Stimulated activated CD4-positive, alpha-beta T cell treated with anti-CD3 and anti-CD28 coated beads, Interleukin-1b, Interleukin-23, amount 100 ng/mL, for 1 hour (primary cell): ENCODE data around the gene CSNK1G1.
A peak's percentile ranks its signal among the peaks of the same experiment; 100 is the strongest.

ENCODE experiments used
- DNase-seq, 2 donors: peaks; one replicate each; pipeline ENCODE4 v3.0.0-alpha.2; 2020; ENCODE audit warnings: low read depth in 2 of 2

The CSNK1G1 gene

DNA sequence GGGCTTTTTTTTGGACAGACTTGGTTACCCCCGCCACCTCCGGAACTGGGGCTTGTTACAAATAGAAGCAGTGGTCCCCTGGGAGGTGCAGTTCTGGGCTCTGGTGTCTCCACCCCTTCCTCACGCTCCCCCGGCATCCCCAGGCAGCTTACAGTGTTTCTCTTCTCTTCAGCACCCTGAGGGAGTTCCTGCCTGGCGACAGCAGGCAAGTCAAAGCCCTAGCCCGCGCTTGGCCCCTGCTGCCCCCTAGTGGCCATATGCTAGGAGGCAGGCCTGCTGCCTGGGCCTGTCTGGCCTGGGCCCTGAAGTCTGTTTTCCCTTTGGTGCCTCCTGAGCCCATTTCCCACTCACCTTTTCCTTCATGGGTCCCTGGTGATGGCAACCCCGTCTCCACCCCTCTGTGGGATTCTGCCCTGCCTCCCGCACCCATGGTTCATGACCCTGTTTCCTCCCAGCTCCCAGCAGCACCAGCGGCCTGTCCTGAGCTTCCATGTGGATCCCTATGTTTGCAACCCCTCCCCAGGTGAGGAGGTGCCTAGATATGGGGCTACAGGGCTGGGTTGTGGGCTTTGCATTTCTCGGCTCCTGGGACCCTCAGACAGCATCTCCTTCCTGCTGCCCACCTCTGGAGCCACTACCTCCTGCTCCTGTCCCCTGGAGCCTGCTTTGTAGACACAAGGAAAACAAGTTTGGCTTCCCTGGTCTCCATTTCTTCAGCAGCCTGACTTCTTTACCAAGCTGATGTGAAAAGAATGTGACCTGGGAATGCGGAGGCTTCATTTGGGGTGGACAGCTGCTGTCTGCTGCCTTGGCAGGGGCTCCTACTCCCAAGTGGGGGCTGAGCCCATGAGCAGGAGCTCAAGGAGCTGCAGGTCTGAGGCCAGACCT lies 202.2 kb downstream of the CSNK1G1 start:
- DNase-seq: peak; percentile 83 to 94

DNA sequence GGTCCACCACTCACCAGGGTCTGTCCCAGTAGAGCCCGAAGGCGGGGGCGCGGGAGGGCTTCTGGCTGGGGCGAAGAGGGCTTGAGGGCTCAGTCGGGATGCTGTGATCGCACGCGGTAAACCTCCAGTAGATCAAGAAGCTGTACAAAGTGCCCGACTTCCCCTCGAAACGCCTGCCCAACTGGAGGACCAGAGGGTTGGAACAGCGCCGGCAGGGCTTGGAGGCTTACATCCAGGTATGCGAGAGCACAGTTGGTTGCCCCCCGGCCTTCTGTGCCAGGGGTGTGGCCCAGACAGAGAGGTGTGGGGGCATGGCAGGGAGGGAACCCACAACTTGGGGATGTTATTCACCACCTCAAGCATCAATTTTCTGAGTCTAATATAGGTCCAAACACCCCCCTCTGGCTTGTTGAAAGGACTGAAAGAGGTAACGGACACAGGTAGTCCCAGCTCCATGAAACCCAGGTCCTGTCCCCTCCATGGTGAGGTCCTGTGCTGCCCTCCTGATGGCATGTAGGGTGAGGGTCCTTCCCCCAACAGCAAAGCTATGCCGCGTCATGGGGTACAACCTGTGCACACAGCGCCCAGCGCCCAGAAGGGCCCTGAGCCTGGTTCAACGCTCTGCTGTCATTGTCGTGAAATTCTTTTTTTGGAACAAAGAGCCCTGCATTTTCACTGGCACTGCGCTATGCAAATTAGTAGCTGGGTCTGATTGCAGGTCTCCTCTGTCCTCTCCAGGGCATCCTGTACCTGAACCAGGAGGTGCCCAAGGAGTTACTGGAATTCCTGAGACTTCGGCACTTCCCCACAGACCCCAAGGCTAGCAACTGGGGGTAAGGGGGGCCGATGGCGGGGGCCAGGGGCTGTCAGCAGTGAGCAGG lies 203.2 kb downstream of the CSNK1G1 start:
- no peak for DNase-seq

GRCh38 chr15:64151727-64152506 lies 204.1 kb downstream of the CSNK1G1 start, which contains the start of gene SNX22:
SNX22 (plus strand) TSS chr15:64151731; CDS start chr15:64151776, 45 bp downstream.
- no peak for DNase-seq

GRCh38 chr15:64149893-64150578 lies 205.9 kb downstream of the CSNK1G1 start:
- no peak for DNase-seq

DNA sequence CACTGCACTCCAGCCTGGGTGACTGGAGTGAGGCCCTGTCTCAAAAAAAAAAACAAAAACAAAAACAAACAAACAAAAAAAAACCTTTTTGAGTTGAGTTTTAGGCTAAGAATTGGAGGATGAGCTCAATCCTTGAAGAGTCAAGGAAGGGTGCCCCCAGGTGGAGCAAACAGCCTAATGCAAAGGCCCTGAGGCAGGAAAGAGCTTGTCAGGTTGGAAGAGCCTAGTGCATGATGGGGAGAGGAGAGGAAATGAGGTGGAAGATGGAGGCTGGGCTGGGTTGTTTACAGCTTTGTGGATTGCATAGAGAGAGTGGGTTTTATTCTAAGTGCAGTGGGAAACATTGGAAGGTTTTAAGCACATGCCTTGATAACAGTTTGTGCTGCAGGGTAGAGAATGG lies 206.5 kb downstream of the CSNK1G1 start:
- no peak for DNase-seq

DNA sequence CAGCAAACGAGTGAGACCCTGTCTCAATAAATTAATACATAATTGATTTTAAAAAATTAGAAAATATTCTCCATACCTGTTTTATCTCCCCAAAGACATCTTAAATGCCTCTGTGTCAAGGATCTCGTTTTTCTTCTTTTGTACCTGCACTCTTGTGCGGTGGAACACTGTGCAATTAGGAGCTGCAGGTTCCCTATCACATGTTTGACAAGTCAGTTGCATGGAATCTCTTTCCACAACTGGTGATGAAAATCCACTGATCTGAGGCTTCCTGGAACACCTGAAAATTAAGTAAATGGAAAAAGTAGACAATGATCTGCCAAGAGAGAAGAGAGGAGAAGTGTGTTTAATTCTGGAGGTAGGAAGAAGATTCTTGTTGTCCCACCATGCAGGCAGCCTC lies 207.4 kb downstream of the CSNK1G1 start:
- DNase-seq: no peak

- no peak for DNase-seq
Observed at GRCh38 chr15:64148168-64148567, 207.8 kb downstream of the CSNK1G1 start.

DNA sequence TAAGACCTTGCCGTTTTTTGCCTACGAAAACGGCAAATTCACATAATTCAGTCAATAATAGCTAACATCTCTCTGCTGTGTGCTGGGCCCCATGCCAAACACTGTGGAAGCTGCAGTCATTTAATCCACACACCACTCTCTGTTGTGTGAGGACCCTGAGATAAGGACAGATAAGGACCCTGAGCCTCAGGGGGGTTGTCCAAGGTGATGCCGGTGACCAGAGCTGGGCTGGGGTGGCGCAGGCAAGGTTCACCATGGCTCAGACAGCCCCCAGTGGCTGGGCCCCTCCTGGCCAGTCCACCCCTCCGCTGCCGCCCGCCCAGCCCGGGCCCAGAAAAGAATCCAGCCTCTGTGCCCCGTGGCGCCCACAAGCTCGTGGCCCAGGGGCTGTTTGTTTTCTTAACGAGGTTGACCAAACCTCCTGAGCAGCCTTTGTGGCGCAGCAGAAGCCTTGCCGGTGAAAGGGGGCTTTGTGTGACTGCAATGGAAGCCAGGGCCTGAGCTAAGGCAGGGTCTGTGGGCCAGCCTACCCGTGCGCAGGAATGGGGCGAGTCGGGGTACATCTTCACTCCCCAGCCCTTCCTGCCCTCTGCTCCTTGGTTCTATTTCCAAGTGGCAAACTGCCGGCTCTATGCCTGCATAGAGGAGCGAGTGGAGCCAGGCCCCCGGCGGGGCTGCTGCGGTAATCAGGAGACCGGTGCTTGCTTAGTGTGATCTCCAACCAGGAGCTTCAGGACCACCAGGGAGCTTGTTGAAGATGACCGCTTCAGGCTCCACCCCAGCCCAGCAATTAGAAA lies 208.9 kb downstream of the CSNK1G1 start:
- DNase-seq: no peak

- DNase-seq: no peak
Observed at GRCh38 chr15:64146520-64146884, 209.5 kb downstream of the CSNK1G1 start.

- no peak for DNase-seq
Observed at GRCh38 chr15:64146041-64146440, 209.9 kb downstream of the CSNK1G1 start.

DNA sequence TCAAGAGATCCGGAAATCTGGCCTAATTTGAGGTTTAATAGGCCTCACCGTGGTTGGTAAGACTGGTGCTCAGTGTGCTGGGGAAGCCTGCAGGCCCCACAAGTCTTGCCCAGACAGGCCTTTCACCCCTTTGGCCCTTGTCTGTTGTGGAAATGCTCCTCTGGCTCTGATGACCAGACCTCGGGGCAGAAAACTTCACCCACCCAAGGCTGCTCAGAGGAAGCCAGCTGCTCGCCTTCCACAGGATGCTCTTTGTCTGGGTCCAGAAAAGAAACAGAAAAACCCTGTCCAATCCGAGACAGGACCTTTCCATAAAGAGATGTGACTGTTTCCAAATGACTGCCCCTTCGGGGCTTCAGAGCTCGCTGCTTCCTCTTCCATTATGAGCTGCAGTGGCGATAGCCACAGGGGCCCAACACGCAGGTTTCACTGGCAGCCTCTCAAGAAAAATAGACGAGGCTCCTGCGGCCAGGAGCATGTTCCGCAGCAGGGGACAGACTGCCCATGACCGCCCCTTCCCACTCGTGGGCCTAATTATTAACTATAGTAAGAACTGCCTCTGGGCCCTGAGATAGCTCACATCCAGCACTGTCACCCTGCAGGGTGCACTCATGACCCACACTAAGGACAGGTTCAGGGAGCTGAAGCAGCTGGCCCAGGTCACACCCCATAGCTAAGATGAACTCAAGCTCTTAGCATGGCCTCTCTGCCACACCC lies 211.2 kb downstream of the CSNK1G1 start:
- no peak for DNase-seq

DNA sequence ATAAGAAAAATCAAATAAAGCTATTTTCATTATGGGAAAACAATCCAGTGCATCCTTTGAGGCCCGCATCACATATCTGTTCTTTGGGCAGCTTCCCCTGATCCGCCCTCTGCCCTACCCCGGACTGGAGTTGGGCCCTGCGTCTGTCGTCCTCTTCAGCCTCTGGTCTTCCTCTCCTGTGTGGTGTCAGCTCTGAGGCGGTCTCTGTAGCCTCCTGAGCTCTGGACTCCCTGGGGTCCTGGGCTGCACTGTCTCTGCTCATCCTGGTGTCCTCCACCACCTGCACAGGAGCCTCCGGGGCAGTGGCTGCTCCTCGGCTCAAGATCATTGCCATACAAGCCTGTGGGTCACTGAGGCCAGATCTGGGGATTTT lies 211.8 kb downstream of the CSNK1G1 start:
- DNase-seq: no peak

GRCh38 chr15:64143276-64143675 lies 212.7 kb downstream of the CSNK1G1 start:
- DNase-seq: no peak

GRCh38 chr15:64141798-64142512 lies 214.0 kb downstream of the CSNK1G1 start:
- DNase-seq: no peak

DNA sequence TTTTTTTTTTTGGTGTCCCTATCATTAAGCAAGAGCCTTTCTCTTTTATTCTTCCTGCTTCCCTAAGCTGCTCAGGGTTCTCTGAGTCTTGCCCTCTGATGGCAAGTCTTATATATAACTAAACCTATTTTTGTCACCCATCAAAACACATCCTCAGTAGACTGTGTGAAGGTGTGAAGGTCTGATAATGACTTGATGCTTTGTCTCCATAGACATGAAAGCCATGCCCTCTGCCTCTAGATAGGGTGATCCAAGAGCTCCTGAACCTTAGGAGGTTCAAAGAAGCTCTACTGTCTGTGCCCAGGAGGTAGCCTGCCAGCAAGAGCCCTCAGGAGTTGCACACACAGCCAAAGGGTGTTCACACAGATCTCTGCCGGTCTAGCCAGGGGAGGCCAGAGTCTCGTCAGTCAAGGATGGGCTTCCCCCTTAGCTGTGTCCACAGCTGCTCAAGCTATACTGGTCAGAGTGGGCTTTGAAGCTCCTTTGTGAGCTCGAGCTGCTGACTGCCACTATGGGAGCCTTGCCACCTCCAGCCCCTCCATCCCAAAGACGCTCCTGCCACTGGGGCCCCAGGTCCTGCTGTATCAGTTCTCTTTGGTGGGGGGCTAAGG lies 217.5 kb downstream of the CSNK1G1 start:
- no peak for DNase-seq

- no peak for DNase-seq
Observed at GRCh38 chr15:64137226-64137833, 218.6 kb downstream of the CSNK1G1 start.

DNA sequence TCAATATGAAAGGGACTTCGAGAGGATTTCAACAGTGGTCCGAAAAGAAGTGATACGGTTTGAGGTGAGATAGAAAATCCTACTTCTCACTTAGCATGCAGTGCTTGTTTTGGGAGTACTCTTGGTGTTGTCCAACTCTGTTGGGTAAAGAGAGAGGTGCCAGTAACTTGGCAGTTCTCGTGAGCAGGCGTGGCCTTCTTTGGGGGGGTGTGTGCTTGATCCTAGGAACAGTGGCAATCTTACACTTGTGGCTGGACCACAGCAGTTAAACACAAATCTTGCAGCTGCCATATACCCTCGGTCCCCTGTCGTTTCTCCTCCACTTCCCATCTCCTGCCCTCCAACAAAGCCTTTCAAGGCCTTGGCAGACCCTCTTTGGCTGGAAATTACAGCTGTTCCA lies 219.6 kb downstream of the CSNK1G1 start:
- DNase-seq: no peak

GRCh38 chr15:64134345-64134829 lies 221.6 kb downstream of the CSNK1G1 start:
- no peak for DNase-seq
